ENCODE data around the gene LCE1C.

LCE1C gene

GRCh38 chr1:152806576-152806975, at the start of gene LCE1C:
TSS of gene LCE1C (minus strand) at chr1:152806651. CDS start at chr1:152805478, 1,173 bp downstream.
- no peak for DNase-seq

- no peak for DNase-seq
These were observed 49.2 kb upstream of the LCE1C start for GRCh38 chr1:152855661-152856060.

GRCh38 chr1:152842556-152842955, 36.1 kb upstream of the LCE1C start, which contains the start of gene LCE6A:
TSS of gene LCE6A (plus strand) at chr1:152842856. CDS start at chr1:152843521, 665 bp downstream.
- DNase-seq: no peak

GRCh38 chr1:152836870-152837269, 30.4 kb upstream of the LCE1C start:
- DNase-seq: no peak

- no peak for DNase-seq
These were observed 20.7 kb upstream of the LCE1C start, which contains the start of gene LCE1A for GRCh38 chr1:152827173-152827572. TSS of gene LCE1A (plus strand) at chr1:152827473. CDS start at chr1:152827473, 0 bp downstream.

- no peak for DNase-seq
These were observed 18.5 kb upstream of the LCE1C start for GRCh38 chr1:152824964-152825363.

GRCh38 chr1:152823294-152823693, 16.8 kb upstream of the LCE1C start:
- DNase-seq: no peak

- DNase-seq: no peak
These were observed 10.9 kb upstream of the LCE1C start for GRCh38 chr1:152817309-152817708.

GRCh38 chr1:152811671-152812070, 5.2 kb upstream of the LCE1C start, which contains the start of gene LCE1B:
TSS of gene LCE1B (plus strand) at chr1:152811971. CDS start at chr1:152812447, 476 bp downstream.
- DNase-seq: no peak

- DNase-seq: no peak
These were observed 4.6 kb upstream of the LCE1C start for GRCh38 chr1:152811050-152811449.

GRCh38 chr1:152801333-152801732, 5.1 kb downstream of the LCE1C start:
- DNase-seq: no peak

GRCh38 chr1:152796421-152796820, 10.0 kb downstream of the LCE1C start, which contains the start of gene LCE1D:
TSS of gene LCE1D (plus strand) at chr1:152796721. CDS start at chr1:152797795, 1,074 bp downstream.
- DNase-seq: no peak

- DNase-seq: no peak
These were observed 10.8 kb downstream of the LCE1C start for GRCh38 chr1:152795686-152796085.

- no peak for DNase-seq
These were observed 20.4 kb downstream of the LCE1C start, which contains the start of gene LCE1E for GRCh38 chr1:152786077-152786476. TSS of gene LCE1E (plus strand) at chr1:152786257. CDS start at chr1:152787300, 1,043 bp downstream.

- no peak for DNase-seq
These were observed 23.4 kb downstream of the LCE1C start for GRCh38 chr1:152783095-152783494.

GRCh38 chr1:152777510-152778137, 28.8 kb downstream of the LCE1C start:
- DNase-seq: no peak

GRCh38 chr1:152776361-152776760, 30.1 kb downstream of the LCE1C start:
- no peak for DNase-seq

GRCh38 chr1:152774875-152775274, 31.6 kb downstream of the LCE1C start, which contains the start of gene LCE1F:
TSS of gene LCE1F (plus strand) at chr1:152775140. CDS start at chr1:152776372, 1,232 bp downstream.
- DNase-seq: no peak

GRCh38 chr1:152770411-152770810, 36.0 kb downstream of the LCE1C start:
- DNase-seq: no peak

- DNase-seq: no peak
These were observed 37.5 kb downstream of the LCE1C start for GRCh38 chr1:152768847-152769533.

- DNase-seq: no peak
These were observed 44.7 kb downstream of the LCE1C start for GRCh38 chr1:152761609-152762213.

- no peak for DNase-seq
These were observed 45.8 kb downstream of the LCE1C start for GRCh38 chr1:152760551-152761190.
